ENCODE data around the gene RAP1GAP2.

RAP1GAP2 gene

DNA sequence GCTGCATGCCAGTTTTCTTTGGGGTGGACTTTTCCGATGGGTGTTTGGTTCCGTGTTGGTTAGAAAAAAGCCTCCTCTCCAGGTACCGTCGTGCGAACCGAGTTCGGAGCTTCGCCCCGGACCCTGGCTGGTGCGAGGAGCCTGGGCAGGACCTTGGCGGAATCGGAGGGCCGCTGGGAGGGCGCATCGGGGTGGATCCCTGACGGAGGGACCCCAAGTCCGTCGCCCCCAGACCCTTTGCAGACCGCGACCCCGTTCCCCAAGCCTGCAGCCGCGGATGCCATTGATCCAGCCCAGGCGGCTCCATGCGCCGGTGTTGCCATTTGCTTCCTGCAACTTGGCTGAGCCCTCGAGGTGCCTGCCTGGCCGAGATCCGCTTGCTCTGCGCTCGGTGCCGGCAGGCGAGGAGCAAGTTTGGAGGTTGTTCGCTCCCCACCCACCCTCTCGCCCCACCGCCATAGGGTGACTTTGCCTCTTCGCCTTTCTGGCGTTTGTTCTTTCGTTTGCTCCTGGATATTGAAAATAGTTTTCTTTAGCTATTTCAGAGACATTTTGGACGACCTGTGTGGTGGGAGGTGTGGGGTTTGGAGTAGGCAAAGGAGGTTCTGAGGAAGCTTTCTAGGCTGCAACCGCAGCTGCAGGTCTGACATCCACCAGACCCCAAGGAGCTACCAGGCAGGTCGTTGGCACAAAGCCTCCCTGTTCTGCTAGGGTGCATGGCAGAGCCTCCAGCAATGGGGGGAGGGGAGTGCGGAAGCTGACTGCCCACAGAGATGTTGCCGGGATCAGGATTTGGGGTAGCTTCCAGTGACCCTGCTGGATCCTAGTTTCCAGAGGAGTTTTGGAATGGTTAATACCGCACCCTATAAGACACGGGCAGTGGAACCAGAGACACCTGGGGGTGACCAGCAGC, 58.2 kb downstream of the RAP1GAP2 start:
- no peak for DNase-seq

DNA sequence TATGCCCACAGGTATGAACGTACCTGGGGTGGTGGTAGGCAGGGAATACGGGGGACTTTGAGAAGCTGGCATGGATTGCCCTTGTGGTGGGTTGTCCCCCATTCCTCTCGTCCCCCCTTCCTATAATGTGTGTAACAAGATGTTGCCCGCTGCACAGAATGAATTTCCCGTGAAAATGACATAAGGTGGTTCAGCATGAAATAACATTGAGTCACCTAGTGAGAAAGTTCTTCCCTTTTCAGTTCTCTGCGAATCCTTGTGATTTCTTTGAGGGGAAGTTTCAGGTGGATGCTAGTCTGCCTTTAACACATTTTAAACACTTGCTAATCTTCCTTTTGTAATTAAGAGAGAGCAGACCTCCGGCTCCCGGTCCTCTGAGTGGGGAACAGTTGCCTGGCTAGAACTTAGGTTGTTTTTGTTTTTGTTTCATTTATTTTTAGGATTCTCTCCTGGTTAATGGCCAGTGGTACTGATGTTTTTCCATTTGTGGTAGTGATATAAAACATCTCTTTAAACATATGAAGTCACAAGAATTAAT, 58.9 kb downstream of the RAP1GAP2 start:
- no peak for DNase-seq

DNA sequence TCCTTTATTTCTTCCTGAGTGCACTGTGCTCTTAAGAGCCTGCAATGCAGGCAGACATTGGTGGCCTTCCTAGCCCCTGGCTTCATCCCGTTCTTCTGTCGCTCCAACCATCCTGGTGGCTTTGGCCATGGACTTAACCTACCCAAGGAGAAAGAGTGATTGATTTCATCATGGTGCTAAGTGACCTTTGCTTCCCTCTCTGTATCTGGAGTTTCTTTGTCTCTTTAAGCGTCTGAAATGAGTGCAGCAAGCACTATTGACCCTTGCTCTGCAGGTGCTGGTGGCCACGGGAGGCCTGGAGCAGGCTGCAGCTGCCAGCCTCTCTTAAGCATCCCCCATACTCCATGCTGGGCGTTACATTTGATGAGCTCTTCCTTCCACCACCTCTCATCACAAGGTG, 60.5 kb downstream of the RAP1GAP2 start:
- DNase-seq = no peak

DNA sequence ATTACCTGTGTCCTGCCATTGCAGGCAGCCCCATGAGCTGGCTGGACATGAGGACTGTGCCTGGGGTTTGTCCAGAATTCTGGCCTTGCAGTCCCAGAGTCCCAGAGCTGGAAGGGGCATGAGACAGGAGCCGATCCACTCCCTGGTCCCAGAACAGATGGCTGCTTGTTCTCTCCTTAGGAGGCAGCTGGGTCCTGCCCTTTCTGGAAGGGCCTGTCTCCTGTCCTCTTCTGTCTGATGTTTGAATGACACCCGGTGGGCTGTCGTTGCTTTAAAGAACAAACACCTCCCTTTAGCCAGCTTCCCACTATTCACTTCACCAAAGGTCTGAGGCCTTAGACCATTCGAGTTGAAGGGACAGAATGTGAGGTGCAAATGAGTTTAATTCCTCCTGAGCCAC, 63.8 kb downstream of the RAP1GAP2 start:
- DNase-seq = no peak

- DNase-seq = no peak
Measured at GRCh38 chr17:2860883-2861282, 64.6 kb downstream of the RAP1GAP2 start.

GRCh38 chr17:2862197-2862596, 66.0 kb downstream of the RAP1GAP2 start:
- no peak for DNase-seq

DNA sequence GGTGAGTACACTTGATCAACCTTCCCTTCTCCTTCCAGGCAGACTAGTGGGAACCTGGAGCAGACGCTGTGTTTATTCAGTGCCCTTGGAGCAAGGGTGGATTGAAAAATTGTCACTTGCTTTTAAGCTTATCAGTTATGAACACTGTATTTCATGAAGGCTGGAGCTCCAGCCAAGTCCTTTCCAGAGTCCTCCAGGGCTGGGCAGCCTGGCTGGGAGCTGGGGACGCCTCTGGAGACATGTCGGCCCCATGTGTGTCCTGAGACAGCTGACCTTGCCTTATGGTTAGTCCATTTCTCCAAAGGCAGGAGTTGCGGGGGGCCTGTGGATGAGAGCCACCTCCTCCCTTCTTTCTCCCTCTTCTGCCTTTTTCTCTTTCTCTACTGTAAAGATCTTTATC, 67.0 kb downstream of the RAP1GAP2 start:
- DNase-seq = no peak

DNA sequence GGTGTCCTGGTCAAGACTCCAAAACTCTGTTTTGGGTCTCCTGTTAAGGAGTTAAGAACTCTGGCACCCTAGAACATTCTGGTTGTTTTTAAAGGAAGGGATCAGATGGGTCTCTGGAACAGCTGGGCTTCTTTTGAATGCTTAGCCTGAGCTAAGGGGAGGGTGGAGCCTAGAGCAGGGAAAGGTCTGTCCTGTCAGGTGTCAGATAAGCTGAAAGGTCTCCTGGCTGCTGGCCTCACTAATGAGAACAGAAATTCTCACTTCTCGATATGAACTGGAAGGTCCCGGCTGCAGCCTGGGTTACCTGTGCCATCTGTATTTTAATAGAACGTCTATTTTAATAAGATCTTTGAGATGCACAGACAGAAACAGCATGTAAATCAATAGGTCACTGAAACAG, 69.0 kb downstream of the RAP1GAP2 start:
- no peak for DNase-seq

DNA sequence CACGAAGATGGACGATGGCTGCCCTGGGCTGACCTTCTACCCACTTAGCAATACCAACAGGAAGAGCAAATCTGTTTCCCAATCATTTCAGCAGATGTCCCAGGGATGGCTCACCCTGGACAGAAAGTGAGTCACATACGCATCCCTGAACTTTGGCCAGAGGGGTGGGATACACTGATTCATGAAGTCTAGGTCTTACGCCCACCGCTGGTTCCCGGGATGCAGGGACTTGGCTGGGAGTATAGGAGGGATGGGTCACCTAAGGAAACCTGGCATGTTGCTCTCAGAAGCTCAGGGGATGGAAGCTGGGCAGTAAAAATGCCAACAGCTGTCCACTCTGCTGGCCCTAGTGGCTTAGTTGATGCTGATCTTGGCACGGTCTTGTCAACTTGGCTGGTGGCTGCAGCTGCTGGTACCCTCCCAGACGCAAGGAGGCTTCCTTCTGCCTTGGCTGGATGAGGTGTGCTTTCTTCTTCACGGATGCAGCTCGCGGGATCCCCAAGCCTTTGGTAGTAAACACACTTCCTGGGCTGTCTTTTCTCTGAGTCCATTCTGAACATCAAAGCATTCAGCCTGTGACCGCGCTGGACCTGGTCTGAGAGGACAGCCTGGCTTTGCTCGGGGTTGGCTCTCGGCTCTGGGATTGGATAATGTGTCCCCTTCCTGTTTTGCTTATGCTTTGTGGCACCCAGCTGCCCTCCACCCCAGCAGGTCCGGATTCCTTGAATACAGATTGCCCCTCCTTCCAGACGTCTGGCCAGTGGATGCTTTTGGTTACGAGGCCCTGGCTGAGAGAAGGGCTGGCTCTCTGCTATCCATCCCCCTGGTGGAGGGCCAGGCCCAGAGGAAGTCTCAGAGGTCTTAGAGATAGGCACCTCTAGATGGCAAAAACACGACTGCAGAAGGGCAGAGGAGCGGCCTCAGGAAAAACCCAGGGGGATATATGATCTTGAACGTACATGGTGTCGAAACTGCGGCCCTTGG, 71.5 kb downstream of the RAP1GAP2 start:
- no peak for DNase-seq

GRCh38 chr17:2869604-2870003, 73.4 kb downstream of the RAP1GAP2 start:
- DNase-seq = no peak

- no peak for DNase-seq
Measured at GRCh38 chr17:2871205-2871604, 75.0 kb downstream of the RAP1GAP2 start.

- DNase-seq = no peak
Measured at GRCh38 chr17:2871720-2872119, 75.5 kb downstream of the RAP1GAP2 start.

DNA sequence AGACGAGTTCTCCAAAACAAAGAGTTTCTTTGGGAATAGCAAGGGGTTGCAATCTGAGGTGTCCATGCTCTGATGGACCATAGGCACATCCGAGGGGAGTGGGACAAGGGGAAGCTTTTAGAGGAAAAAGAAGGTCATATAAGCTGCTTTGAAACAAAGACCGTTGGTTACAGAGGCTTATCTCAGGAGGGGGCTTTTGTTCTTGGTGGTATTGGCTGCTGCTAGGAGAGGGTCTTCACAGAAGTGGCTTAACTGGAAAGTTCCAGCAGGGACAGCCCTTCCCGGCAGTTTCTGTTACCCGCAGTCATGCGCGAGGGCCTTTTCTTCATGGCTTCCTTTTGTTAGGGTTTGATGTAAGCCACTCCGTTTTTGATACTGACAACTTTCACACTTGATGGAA, 76.0 kb downstream of the RAP1GAP2 start:
- no peak for DNase-seq

- DNase-seq = no peak
Measured at GRCh38 chr17:2874189-2874686, 78.0 kb downstream of the RAP1GAP2 start.

GRCh38 chr17:2875608-2876007, 79.4 kb downstream of the RAP1GAP2 start:
- DNase-seq = no peak

DNA sequence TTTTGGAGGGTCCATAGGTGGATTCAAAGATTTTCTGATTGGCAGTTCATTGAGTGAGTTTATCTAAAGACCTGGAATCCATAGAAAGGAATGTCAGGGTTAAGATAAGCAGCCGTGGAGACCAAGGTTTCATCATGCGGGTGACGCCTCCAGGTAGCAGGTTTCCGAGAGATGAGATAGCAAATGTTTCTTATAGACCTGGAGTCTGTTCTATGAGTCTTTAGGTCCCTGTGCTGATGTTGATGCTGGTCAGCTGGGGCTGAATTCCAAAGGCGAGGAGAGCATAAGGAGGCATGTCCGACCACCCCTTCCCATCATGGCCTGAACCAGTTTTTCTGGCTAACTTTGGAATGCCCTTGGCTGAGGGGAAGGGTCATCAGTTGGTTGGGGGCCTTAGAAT, 80.2 kb downstream of the RAP1GAP2 start:
- no peak for DNase-seq

- DNase-seq = no peak
Measured at GRCh38 chr17:2878751-2879254, 82.6 kb downstream of the RAP1GAP2 start.

- DNase-seq = no peak
Measured at GRCh38 chr17:2880050-2880449, 83.8 kb downstream of the RAP1GAP2 start.

GRCh38 chr17:2881295-2881694, 85.1 kb downstream of the RAP1GAP2 start:
- no peak for DNase-seq

DNA sequence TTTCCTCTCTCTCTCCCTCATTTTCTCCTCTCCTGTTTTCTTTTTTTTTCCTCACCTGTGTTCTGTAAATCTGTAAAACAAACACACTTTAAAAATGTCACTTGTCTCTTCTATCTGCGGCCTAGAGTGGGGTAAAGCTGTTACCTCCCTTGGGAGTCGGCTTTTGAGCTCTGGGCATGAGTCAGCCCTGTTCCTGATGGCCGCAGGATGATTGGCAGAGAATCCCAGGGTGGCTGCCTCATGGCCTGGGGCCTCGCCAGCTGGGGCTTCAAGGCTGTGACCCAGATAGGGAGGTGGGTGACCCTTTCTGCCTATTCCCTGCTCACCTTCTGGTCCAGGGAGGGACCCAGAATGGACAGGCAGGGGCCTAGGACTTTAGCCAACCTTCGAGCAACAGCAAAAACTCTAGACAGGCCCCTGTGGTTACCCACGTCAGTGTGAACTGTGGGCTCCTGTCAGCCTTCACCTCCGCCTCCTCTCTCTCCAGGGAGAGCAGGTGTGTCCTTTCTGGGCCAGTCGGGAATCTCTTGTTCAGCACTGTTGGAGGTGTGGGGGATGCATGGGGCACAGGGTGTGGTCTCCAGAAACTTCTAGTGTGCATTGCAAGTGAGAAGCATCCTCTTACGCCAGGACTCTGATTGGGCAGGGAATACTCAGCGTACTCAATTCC, 87.4 kb downstream of the RAP1GAP2 start:
- no peak for DNase-seq

DNA sequence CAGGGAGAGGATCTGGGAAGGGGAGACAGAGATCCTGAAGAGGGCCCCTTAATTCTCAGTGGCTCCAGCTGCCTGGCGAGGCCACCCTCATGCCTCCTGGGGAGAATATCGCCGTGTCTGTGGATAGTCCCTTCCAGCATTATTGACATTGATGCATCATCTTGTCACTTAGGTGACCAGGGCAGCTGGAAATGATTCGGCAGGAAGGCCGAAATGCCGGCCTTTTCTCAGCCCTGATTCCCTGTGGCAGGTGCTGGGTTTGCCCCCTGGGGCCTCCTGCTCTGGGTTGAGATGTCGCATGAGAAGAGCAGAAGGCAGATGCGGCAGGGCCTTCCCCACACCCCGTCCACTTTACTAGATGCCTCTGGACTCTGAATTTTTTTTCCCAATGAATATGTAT, 89.5 kb downstream of the RAP1GAP2 start:
- no peak for DNase-seq

- DNase-seq = no peak
Measured at GRCh38 chr17:2888326-2888725, 92.1 kb downstream of the RAP1GAP2 start.
